T-cell (primary cell): ENCODE measurements around the gene MAN1C1. TPM values are rescaled to one million over a fixed set of nuclear protein-coding genes. Genes with fewer than 3 reads are reported as not detected.
A peak's percentile ranks its signal among the peaks of the same experiment; 100 is the strongest.
"Not testable (repeated sequence)": the region's sequence is repeated elsewhere in the genome, so short reads cannot be mapped to it uniquely, and the experiment has no call there.

Source experiments
- ATAC-seq, 4 experiments: fragments of 200-7000 bp in 3 of 4; fragments of 150-1000 bp in 1 of 4; cut with Tn5 transposase; replicated peaks in 1 of 4; 1 replicate in 3 of 4; 2 replicates in 1 of 4; pipeline ENCODE4 v1.10.0; 2021; ENCODE audit warnings: moderate library complexity in 3 of 4, mild to moderate bottlenecking in 2 of 4, moderate number of reproducible peaks in 1 of 4
- CTCF ChIA-PET, 2 donors: fragments of 300-600 bp; sonication (Branson Sonifier 250); formaldehyde crosslinking; loops; one replicate each; lab custom pipeline; 2022; ENCODE audit warnings: antibody characterized with exemption in 2 of 2; lab: Charles Lee
- POLR2A ChIA-PET, 2 donors: fragments of 300-600 bp; sonication (Branson Sonifier 250); formaldehyde crosslinking; loops; one replicate each; lab custom pipeline; 2022; ENCODE audit warnings: antibody characterized with exemption in 2 of 2; lab: Charles Lee
- DNase-seq, 35 experiments: peaks; one replicate each; pipeline versions ENCODE4 v3.0.0 to v3.0.0-alpha.2; 2013 to 2023
- H3K27ac ChIP-seq: one replicate; pipeline ENCODE4 v1.5.1; 2013; ENCODE audit warnings: low read length
- H3K27me3 ChIP-seq, 2 experiments: replicated peaks in 1 of 2; 1 replicate in 1 of 2; 2 replicates in 1 of 2; pipeline versions ENCODE4 v1.6.1 to v1.7.0; 2013; ENCODE audit warnings: low read length in 1 of 2, mixed read lengths in 1 of 2; ENCODE audit not compliant: control insufficient read depth in 2 of 2, insufficient read depth in 2 of 2; ENCODE audit errors: extremely low read depth in 1 of 2
- H3K36me3 ChIP-seq, 2 donors: 1 replicate in 1 of 2; 2 replicates in 1 of 2; pipeline versions ENCODE4 v1.6.1 to v1.7.0; 2013; ENCODE audit warnings: low read length in 1 of 2; ENCODE audit not compliant: control insufficient read depth in 2 of 2, insufficient read depth in 1 of 2; ENCODE audit errors: extremely low read depth in 1 of 2
- H3K4me1 ChIP-seq, 2 experiments: 1 replicate in 1 of 2; 2 replicates in 1 of 2; pipeline versions ENCODE4 v1.6.1 to v1.7.0; 2013; ENCODE audit warnings: low read length in 2 of 2, mixed read lengths in 1 of 2; ENCODE audit not compliant: insufficient read depth in 2 of 2, control insufficient read depth in 1 of 2; ENCODE audit errors: extremely low read depth in 1 of 2
- H3K4me3 ChIP-seq, 2 donors: 1 replicate in 1 of 2; 2 replicates in 1 of 2; pipeline versions ENCODE4 v1.5.1 to v1.7.0; 2013; ENCODE audit warnings: mild to moderate bottlenecking in 2 of 2, low read length in 1 of 2, moderate library complexity in 1 of 2; ENCODE audit not compliant: control insufficient read depth in 1 of 2; ENCODE audit errors: extremely low read depth in 1 of 2
- H3K9me3 ChIP-seq: 2 replicates; pipeline ENCODE4 v1.7.0; 2013
- H3K27ac Mint-ChIP-seq, 2 donors: one replicate each; pipeline ENCODE4 v1.8.0; 2020 to 2021; ENCODE audit warnings: mild to moderate bottlenecking in 2 of 2, mixed read lengths in 2 of 2
- H3K27me3 Mint-ChIP-seq, 2 donors: one replicate each; pipeline ENCODE4 v1.8.0; 2021 to 2022; ENCODE audit warnings: mixed read lengths in 2 of 2
- H3K36me3 Mint-ChIP-seq: one replicate; pipeline ENCODE4 v1.8.0; 2021; ENCODE audit warnings: mixed read lengths
- H3K4me1 Mint-ChIP-seq, 3 donors: one replicate each; pipeline ENCODE4 v1.8.0; 2020 to 2022; ENCODE audit warnings: mixed read lengths in 3 of 3, mild to moderate bottlenecking in 1 of 3
- H3K4me3 Mint-ChIP-seq, 3 donors: one replicate each; pipeline ENCODE4 v1.8.0; 2020 to 2022; ENCODE audit warnings: mild to moderate bottlenecking in 3 of 3, mixed read lengths in 3 of 3, moderate library complexity in 3 of 3
- H3K9me3 Mint-ChIP-seq, 3 donors: one replicate each; pipeline ENCODE4 v1.8.0; 2020 to 2022; ENCODE audit warnings: mixed read lengths in 3 of 3
- WGBS: methylation state at CpG from one replicate; pipeline ENCODE4 v1.1.5; 2013; ENCODE audit warnings: missing lambda C conversion rate; ENCODE audit not compliant: insufficient coverage; 5-methylcytosine and 5-hydroxymethylcytosine counted together
- total RNA-seq, 35 experiments: library from RNA in 6 of 35; stranded (reverse) in 6 of 35; fragments of 120-200 nt in 1 of 35; gene quantifications; one replicate each; pipeline versions ENCODE4 v1.2.1 to v1.2.4 and lab custom pipeline; 2013 to 2026

The MAN1C1 gene
- total RNA-seq, 5 donors from 2014 or later (not counting 1 experiment from before 2014, with no cell fraction given), result 57.5 to 90.5 (median 65.5) TPM

GRCh38 chr1:25694167-25695007 lies 77.8 kb downstream of the MAN1C1 start:
- peaks cover 58 to 72% (median 65%) of the 10 kb centered on the region in 3 donors for H3K4me1 Mint-ChIP-seq
- H3K27me3 ChIP-seq, result no peaks in the 10 kb centered on the region
- CTCF ChIA-PET, result interaction anchor here in 1 of 2 donors (0.8 kb wide), 1 partner anchor 85 kb away, joined by 3 read pairs; no protein-coding TSS in a partner anchor
- no peaks in the 10 kb centered on the region for H3K27me3 Mint-ChIP-seq
- H3K4me1 ChIP-seq, result peaks cover 29 to 56% of the 10 kb centered on the region in 2 experiments
- 100% methylated on average over 2 of the region's 9 CpGs for WGBS
- H3K27ac Mint-ChIP-seq, result peak overlapping the region; percentile 16 to 52
- POLR2A ChIA-PET, result no interaction called here
- H3K36me3 Mint-ChIP-seq, result peaks cover 4% of the 10 kb centered on the region
- no peak for ATAC-seq
- no peak overlapping the region for H3K4me3 Mint-ChIP-seq
- no peak overlapping the region for H3K4me3 ChIP-seq
- H3K36me3 ChIP-seq, result peaks cover 9 to 10% of the 10 kb centered on the region in 2 donors
- H3K27ac ChIP-seq, result no peak overlapping the region
- no peak for DNase-seq
- no peaks in the 10 kb centered on the region for H3K9me3 Mint-ChIP-seq
- no peaks in the 10 kb centered on the region for H3K9me3 ChIP-seq

- DNase-seq (no peak), ATAC-seq (no peak)
- Histone ChIP-seq H3K36me3 (peaks cover 5 to 7% of the 10 kb centered on the region in 2 donors), H3K4me1 (peaks cover 29 to 50% of the 10 kb centered on the region in 2 experiments), H3K9me3 (no peaks in the 10 kb centered on the region), H3K4me3 (no peak overlapping the region), H3K27ac (no peak overlapping the region), H3K27me3 (no peaks in the 10 kb centered on the region)
- H3K27ac Mint-ChIP-seq, result peak overlapping the region; percentile 65 to 83
- no peaks in the 10 kb centered on the region for H3K9me3 Mint-ChIP-seq
- H3K36me3 Mint-ChIP-seq, result peaks cover 4% of the 10 kb centered on the region
- ChIA-PET POLR2A (no interaction called here), CTCF (interaction anchor here in 1 of 2 donors (0.8 kb wide), 1 partner anchor 86 kb away, joined by 3 read pairs; no protein-coding TSS in a partner anchor)
- WGBS, result 78% methylated on average over 8 of the region's 15 CpGs
- peak overlapping the region in 1 of 3 donors; percentile 6 for H3K4me3 Mint-ChIP-seq
- H3K27me3 Mint-ChIP-seq, result no peaks in the 10 kb centered on the region
- H3K4me1 Mint-ChIP-seq, result peaks cover 57 to 66% (median 62%) of the 10 kb centered on the region in 3 donors
Observed at GRCh38 chr1:25695090-25695770, 78.6 kb downstream of the MAN1C1 start.

GRCh38 chr1:25695771-25696311 lies 79.2 kb downstream of the MAN1C1 start:
- ATAC-seq, result no peak
- WGBS, result 73% methylated on average over 7 of the region's 11 CpGs
- no peaks in the 10 kb centered on the region for H3K9me3 ChIP-seq
- peak overlapping the region in 2 of 3 donors; percentile 6 to 25 for H3K4me3 Mint-ChIP-seq
- H3K4me3 ChIP-seq, result no peak overlapping the region
- peaks cover 55 to 63% (median 56%) of the 10 kb centered on the region in 3 donors for H3K4me1 Mint-ChIP-seq
- H3K9me3 Mint-ChIP-seq, result no peaks in the 10 kb centered on the region
- peaks cover 29 to 45% of the 10 kb centered on the region in 2 experiments for H3K4me1 ChIP-seq
- no peaks in the 10 kb centered on the region for H3K27me3 Mint-ChIP-seq
- CTCF ChIA-PET, result no interaction called here
- no peak for DNase-seq
- no peak overlapping the region for H3K27ac ChIP-seq
- H3K36me3 Mint-ChIP-seq, result peaks cover 4% of the 10 kb centered on the region
- peaks cover 5 to 7% of the 10 kb centered on the region in 2 donors for H3K36me3 ChIP-seq
- POLR2A ChIA-PET, result no interaction called here
- no peaks in the 10 kb centered on the region for H3K27me3 ChIP-seq
- peak overlapping the region; percentile 65 to 83 for H3K27ac Mint-ChIP-seq

GRCh38 chr1:25696643-25697042 lies 80.1 kb downstream of the MAN1C1 start:
- not testable (repeated sequence) for DNase-seq, H3K4me3 ChIP-seq, H3K9me3 ChIP-seq, H3K36me3 ChIP-seq, H3K27ac ChIP-seq, H3K27me3 ChIP-seq, H3K27me3 Mint-ChIP-seq, ATAC-seq, H3K9me3 Mint-ChIP-seq, H3K36me3 Mint-ChIP-seq
- CTCF ChIA-PET, result interaction anchor here in 1 of 2 donors (1.5 kb wide), 1 partner anchor 54 kb away, joined by 3 read pairs; no protein-coding TSS in a partner anchor
- POLR2A ChIA-PET, result interaction anchor here in 1 of 2 donors (0.5 to 0.7 kb wide), 2 partner anchors 11 to 36 kb away, joined by 3 read pairs; no protein-coding TSS in a partner anchor
- no CpG with 5 or more reads among the region's 4 CpGs for WGBS
- peaks cover 29 to 46% of the 10 kb centered on the region in 2 experiments for H3K4me1 ChIP-seq
- H3K4me1 Mint-ChIP-seq, result peaks cover 55 to 57% (median 55%) of the 10 kb centered on the region in 3 donors
- H3K27ac Mint-ChIP-seq, result peak overlapping the region; percentile 16 to 77
- H3K4me3 Mint-ChIP-seq, result peak overlapping the region in 1 of 3 donors; percentile 35

- Histone ChIP-seq H3K4me1 (peaks cover 25 to 38% of the 10 kb centered on the region in 2 experiments), H3K9me3 (no peaks in the 10 kb centered on the region), H3K4me3 (no peak overlapping the region), H3K27ac (no peak overlapping the region), H3K27me3 (no peaks in the 10 kb centered on the region), H3K36me3 (peaks cover 0 to 5% of the 10 kb centered on the region in 2 donors)
- 68% methylated on average over 6 of the region's 10 CpGs for WGBS
- CTCF ChIA-PET, result interaction anchor here in 1 of 2 donors (1.2 to 1.5 kb wide), 2 partner anchors 55 to 79 kb away, joined by 3 read pairs; no protein-coding TSS in a partner anchor
- H3K36me3 Mint-ChIP-seq, result peaks cover 4% of the 10 kb centered on the region
- H3K4me3 Mint-ChIP-seq, result peak overlapping the region in 1 of 3 donors; percentile 35
- peaks cover 46 to 52% (median 52%) of the 10 kb centered on the region in 3 donors for H3K4me1 Mint-ChIP-seq
- H3K27me3 Mint-ChIP-seq, result no peaks in the 10 kb centered on the region
- DNase-seq (peak in 31 of 35 experiments; percentile 10 to 64 (median 42)), ATAC-seq (peak; percentile 89 to 96 (median 94))
- H3K27ac Mint-ChIP-seq, result peak overlapping the region; percentile 26 to 59
- H3K9me3 Mint-ChIP-seq, result no peaks in the 10 kb centered on the region
- POLR2A ChIA-PET, result interaction anchor here (0.6 to 0.7 kb wide), 2 partner anchors 32 to 50 kb away, joined by 6 to 8 read pairs; no protein-coding TSS in a partner anchor
Observed at GRCh38 chr1:25697435-25698217, 81.0 kb downstream of the MAN1C1 start.
